Posterior vena cava (tissue), 2 donors: ENCODE data around the gene SAMHD1. TPM values are rescaled to one million over a fixed set of nuclear protein-coding genes. Genes with fewer than 3 reads are reported as not detected.
"Not testable (repeated sequence)": the region's sequence is repeated elsewhere in the genome, so short reads cannot be mapped to it uniquely, and the experiment has no call there.

Source experiments
- DNase-seq: peaks from one replicate; pipeline ENCODE4 v3.0.0-alpha.2; 2020; ENCODE audit warnings: low spot score
- intact Hi-C, 2 donors: fragments of 100-400 bp; cut with DNase I; formaldehyde crosslinking; loops; one replicate each; pipeline versions ENCODE4 v1.14.1 to v1.14.2; 2022 to 2023
- total RNA-seq, 2 donors: library from RNA; stranded (reverse); fragmentation: NEBNext Ultra II Directional; extraction: Animal tissue kit (Norgen Biotek cat#: 25700); gene quantifications; one replicate each; pipeline ENCODE4 v1.2.1, GENCODE V29; 2021
- donor health status: DM: yes; HTN: yes; CAD: no.
- donor health status: DM: yes; HTN: yes; CAD: no.

The SAMHD1 gene
- total RNA-seq, 2 donors from 2014 or later, result 250 to 419 TPM

GRCh38 chr20:36847009-36847709, 104.3 kb downstream of the SAMHD1 start:
- intact Hi-C loops, result no loop called here
- DNase-seq, result peak; percentile 93

- intact Hi-C loops, result no loop called here
- no peak for DNase-seq
These were observed 106.1 kb downstream of the SAMHD1 start for GRCh38 chr20:36845288-36845971.

- intact Hi-C loops, DNase-seq: not testable (repeated sequence)
These were observed 110.5 kb downstream of the SAMHD1 start for GRCh38 chr20:36841030-36841429.

Other genes starting within 250 kb of the SAMHD1 start
- 10 to 100 TPM; 24.2 to 24.9 TPM for gene NDRG3, start 205.6 kb downstream of the SAMHD1 start, total RNA-seq
- gene DSN1, start 177.9 kb downstream of the SAMHD1 start, total RNA-seq, result 1 to 10 TPM; 7.1 to 7.2 TPM
- gene TLDC2, start 75.6 kb downstream of the SAMHD1 start, total RNA-seq, result under 1 TPM in 1 of 2 donors, not detected in 1; 0.37 TPM
- 1 to 10 TPM; 4.4 to 5.3 TPM for gene RBL1, start 144.3 kb upstream of the SAMHD1 start, total RNA-seq
- gene RPN2, start 227.6 kb upstream of the SAMHD1 start, total RNA-seq, result 100 to 1,000 TPM; 136 to 175 TPM
- 1 to 10 TPM; 3.0 to 3.6 TPM for gene MROH8, start 227.8 kb upstream of the SAMHD1 start, total RNA-seq